GM19397 (cell line): ENCODE results near the gene PRKAB1.

Experiments used
- ATAC-seq: cut with Tn5 transposase; IDR thresholded peaks from one replicate; pipeline ENCODE4 v1.9.1; 2021; ENCODE audit warnings: mild to moderate bottlenecking, moderate library complexity; ENCODE audit not compliant: unreplicated experiment

The PRKAB1 gene

DNA sequence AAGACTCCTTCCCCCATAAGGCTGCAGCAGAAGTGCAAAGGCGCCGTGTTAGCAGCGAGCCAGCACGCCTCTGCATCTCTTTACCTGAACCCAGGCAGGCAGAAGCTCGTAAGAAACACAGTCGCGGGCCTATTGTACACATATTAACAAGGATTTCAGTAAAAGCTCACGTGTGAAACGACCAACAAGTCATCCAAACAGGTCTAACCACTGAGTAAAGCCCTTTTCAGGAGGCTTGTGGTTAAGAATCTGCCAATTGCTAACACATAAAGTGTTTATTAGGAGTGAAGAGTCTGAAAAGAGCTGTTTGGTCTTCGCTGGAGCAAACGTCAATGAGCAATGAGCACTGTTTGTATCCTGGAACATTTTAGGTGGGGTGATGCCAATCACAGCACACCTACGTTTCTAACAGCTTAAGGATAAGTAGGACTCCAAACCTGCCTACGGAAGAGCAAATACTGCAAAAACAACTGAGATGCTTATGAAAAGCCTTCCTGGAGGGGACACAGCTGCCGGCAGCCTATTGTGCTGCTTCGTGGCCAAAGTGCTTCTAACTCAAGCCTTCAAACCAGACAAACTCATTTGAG is 43.1 kb downstream of the PRKAB1 start:
- ATAC-seq = no peak

DNA sequence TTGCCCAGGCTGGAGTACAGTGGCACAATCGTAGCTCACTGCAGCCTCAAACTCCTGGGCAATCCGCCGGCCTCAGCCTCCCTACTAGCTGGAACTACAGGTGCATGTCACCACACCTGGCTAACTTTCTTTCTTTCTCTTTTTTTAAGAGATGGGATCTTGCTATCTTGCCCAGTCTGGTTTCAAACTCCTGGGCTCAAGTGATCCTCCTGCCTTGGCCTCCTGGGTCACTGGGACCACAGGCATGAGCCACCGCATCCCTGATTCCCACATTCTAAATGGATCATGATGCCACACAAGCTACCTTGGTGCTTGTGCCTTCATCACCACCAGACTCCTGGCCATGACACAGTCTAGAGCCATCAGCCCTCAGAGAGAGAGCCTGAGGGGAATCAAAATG is 43.8 kb downstream of the PRKAB1 start:
- ATAC-seq = no peak

DNA sequence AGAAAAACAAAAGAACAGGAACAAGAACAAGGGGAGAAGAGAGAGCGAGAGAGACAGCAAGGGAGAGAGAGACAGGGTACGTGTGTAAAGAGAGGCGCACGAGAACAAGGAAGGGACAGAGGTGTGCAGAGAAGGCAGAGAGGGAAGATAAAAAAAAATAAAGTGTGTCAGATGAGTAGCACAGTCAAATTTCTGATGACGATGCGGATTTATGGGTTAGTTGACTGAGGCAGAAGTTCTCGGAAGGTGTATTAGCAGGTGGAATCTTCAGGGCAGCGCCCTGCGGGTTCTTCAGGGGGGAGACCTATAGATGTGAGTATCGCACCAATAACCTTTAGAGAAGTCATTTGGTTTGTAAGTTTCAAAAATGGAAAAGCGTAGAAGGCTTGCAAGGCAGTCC is 44.8 kb downstream of the PRKAB1 start:
- ATAC-seq = no peak

DNA sequence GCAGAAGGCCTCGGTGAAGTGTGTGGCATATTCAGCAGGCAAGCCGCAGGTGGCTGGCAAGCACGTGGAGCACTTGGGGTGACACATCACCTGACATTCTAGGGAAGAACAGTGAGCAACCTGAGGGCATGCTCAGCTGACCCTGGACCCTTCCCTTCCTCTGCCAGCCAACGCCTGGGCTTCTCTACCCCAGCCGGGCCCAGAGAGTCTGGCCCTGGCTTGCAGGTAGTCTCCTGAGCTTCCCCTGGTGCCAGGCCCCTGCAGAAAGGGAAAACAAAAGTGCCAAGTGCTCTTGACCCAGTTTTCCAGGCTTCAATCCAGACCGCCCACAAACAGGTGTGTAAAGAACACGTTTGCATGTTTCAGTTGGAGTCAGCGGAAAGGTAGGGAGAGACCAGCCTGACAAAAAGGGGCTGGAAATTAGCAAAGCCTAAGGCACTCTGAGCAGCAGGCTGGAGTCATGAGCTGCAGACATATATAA is 45.7 kb downstream of the PRKAB1 start:
- ATAC-seq = no peak

- ATAC-seq = no peak
These were observed 46.8 kb downstream of the PRKAB1 start for GRCh38 chr12:119714614-119715267.

- no peak for ATAC-seq
These were observed 47.3 kb downstream of the PRKAB1 start for GRCh38 chr12:119715268-119715620.

DNA sequence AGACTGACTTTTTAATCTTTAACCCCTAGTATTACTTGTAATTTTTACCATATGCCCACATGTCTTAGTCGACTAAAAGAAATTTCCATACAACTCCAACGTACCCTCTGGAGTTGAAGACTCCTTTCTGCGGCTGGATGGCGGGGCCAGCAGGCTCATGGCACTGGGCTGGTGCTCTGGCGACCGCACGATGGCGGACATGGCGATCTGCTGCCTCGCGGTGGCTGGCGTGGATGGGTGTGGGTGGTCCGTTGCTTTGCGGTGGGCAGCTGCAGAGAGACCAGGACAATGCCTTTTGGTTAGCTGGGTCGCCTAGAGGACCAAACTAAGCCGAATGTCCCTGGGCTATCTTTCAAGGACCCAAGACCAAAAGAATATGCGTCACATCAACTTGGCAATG is 50.2 kb downstream of the PRKAB1 start:
- no peak for ATAC-seq

GRCh38 chr12:119720349-119720748 is 52.4 kb downstream of the PRKAB1 start:
- no peak for ATAC-seq

GRCh38 chr12:119721306-119721705 is 53.4 kb downstream of the PRKAB1 start:
- no peak for ATAC-seq

DNA sequence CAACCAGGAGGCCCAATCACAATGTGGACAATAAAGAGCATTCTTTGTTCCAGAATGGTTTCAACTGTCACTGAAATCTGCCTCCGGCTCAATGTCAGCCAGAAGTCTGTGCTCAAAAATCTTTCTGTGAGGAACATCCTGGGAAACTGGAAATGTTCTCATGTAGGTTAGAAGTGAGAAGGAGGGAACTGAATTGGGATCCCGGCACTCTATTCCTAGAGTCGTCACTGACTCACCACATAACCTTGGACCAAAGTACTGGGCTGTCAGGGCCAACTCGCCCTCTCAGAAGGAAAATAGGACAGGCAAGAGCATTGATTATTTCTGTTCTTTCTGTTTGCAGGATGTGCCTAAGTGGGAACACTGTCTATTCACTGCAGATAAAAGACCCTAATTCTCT is 57.6 kb downstream of the PRKAB1 start:
- no peak for ATAC-seq

DNA sequence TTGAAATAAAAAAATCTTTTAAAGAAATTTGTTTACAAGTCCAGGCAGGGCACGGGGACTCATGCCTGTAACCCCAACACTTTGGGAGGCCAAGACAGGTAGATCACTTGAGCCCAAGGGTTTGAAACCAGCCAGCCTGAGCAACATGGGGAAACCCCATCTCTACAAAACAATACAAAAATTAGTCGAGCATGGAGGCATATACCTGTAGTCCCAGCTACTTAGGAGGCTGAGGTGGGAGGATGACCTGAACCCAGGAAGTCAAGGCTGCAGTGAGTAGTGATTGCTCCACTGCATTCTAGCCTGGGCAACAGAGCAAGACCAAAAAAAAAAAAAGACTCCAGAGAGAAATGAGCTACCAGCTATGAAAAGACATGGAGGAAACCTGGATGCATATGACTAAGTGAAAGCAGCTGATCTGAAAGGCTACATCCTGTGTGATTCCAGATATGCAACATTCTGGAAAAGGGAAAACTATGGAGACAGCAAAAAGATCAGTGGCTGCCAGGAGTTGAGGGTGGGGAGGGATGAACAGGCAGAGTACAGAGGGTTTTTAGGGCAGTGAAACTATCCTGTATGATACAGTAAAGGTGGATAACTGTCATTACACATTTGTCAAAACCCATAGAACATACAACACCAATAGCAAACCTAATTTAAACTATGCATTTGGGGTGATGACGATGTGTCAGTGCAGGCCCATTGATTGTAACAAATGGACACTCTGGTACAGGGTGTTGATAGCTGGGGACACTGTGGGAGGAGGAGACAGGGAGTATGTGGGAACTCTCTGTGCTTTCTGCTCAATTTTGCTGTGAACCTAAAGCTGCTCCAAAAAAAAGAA is 59.9 kb downstream of the PRKAB1 start:
- ATAC-seq = no peak

DNA sequence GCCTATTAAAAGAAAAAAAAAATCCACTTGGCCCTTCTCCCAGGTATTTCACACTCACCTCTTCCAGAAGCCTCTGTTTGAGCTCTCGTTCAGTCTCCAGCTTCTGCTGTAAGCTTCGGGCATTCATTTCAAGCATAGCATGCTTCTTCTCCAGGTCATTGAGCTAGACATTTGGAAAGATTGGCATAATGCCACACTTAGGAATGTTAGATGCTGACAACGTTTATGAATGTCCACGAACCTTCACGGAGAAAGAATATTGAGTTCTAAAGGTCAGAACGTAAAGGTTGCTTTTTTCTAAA is 60.5 kb downstream of the PRKAB1 start:
- ATAC-seq = no peak

GRCh38 chr12:119729871-119730270 is 61.9 kb downstream of the PRKAB1 start:
- no peak for ATAC-seq

DNA sequence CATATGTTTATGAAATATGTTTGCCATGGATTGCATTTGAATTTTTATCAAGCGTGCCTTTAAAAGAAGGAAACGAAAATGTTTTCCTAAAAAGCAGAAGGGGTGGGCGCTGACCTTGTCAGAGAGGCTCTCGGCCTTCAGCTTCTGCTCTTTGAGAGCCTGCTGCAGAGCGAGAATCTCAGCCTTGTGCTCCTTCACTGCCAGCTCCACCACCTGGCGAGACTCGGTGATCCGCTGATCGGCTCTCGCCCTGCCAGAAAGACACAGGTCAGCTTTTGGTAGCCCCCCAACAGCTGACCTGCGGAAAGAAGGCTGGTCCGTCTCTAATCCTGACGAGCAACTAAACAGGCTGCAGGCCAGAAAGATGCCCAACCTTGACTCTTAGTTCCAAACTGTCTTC is 62.4 kb downstream of the PRKAB1 start:
- no peak for ATAC-seq
